Activated CD4-positive, CD25-positive, alpha-beta regulatory T cell treated with anti-CD3 and anti-CD28 coated beads, Interleukin-2, amount 50 U/mL, for 24 hours (primary cell): ENCODE results near the gene IFRD2.
"Not testable (repeated sequence)": the region's sequence is repeated elsewhere in the genome, so short reads cannot be mapped to it uniquely, and the experiment has no call there.

ENCODE experiments used
- ATAC-seq, 2 donors: fragments of 150-1000 bp; cut with Tn5 transposase; one replicate each; pipeline ENCODE4 v1.10.0; 2021; ENCODE audit warnings: mild to moderate bottlenecking in 1 of 2, moderate library complexity in 1 of 2

Gene IFRD2

GRCh38 chr3:50324351-50325112 lies 32.3 kb upstream of the IFRD2 start:
- peak in 1 of 2 donors; percentile 21 for ATAC-seq

GRCh38 chr3:50323614-50324199 lies 31.5 kb upstream of the IFRD2 start:
- ATAC-seq: no peak

GRCh38 chr3:50323092-50323600 lies 30.9 kb upstream of the IFRD2 start:
- no peak for ATAC-seq

- no peak for ATAC-seq
These were observed 30.3 kb upstream of the IFRD2 start, which contains the start of gene HYAL2 for GRCh38 chr3:50322386-50323091. Gene HYAL2 (minus strand): TSS chr3:50322745. CDS start chr3:50320489, 2,256 bp downstream.

- no peak for ATAC-seq
These were observed 29.8 kb upstream of the IFRD2 start for GRCh38 chr3:50322115-50322385.

- peak; percentile 80 to 81 for ATAC-seq
These were observed 29.3 kb upstream of the IFRD2 start for GRCh38 chr3:50321336-50322114.

- peak; percentile 52 to 59 for ATAC-seq
These were observed 28.7 kb upstream of the IFRD2 start for GRCh38 chr3:50320853-50321335.

- ATAC-seq: no peak
These were observed 27.8 kb upstream of the IFRD2 start for GRCh38 chr3:50319894-50320625.

- no peak for ATAC-seq
These were observed 27.1 kb upstream of the IFRD2 start for GRCh38 chr3:50319181-50319893.

- no peak for ATAC-seq
These were observed 26.4 kb upstream of the IFRD2 start for GRCh38 chr3:50318615-50319014.

GRCh38 chr3:50318163-50318562 lies 25.9 kb upstream of the IFRD2 start:
- ATAC-seq: no peak

GRCh38 chr3:50317300-50317699 lies 25.1 kb upstream of the IFRD2 start:
- ATAC-seq: no peak

GRCh38 chr3:50316657-50317242 lies 24.5 kb upstream of the IFRD2 start:
- ATAC-seq: peak; percentile 48 to 53

- ATAC-seq: no peak
These were observed 22.6 kb upstream of the IFRD2 start for GRCh38 chr3:50314816-50315215.

GRCh38 chr3:50314342-50314741 lies 22.1 kb upstream of the IFRD2 start:
- no peak for ATAC-seq

- ATAC-seq: not testable (repeated sequence)
These were observed 19.8 kb upstream of the IFRD2 start for GRCh38 chr3:50312041-50312440.

GRCh38 chr3:50304601-50305000 lies 12.4 kb upstream of the IFRD2 start:
- ATAC-seq: peak; percentile 65 to 72

- ATAC-seq: no peak
These were observed 11.0 kb upstream of the IFRD2 start, which contains the start of gene HYAL1 for GRCh38 chr3:50303013-50303815. Gene HYAL1 (minus strand): TSS chr3:50303574. CDS start chr3:50302956, 618 bp downstream.

GRCh38 chr3:50302095-50303012 lies 10.1 kb upstream of the IFRD2 start:
- ATAC-seq: no peak
